GM19463 (cell line): ENCODE measurements around the gene ACOX2.

Experiments
- ATAC-seq: cut with Tn5 transposase; IDR thresholded peaks from one replicate; pipeline ENCODE4 v1.9.1; 2021; ENCODE audit warnings: mild to moderate bottlenecking, moderate library complexity; ENCODE audit not compliant: unreplicated experiment

The ACOX2 gene

GRCh38 chr3:58514405-58514804 is 22.6 kb downstream of the ACOX2 start:
- ATAC-seq = no peak

DNA sequence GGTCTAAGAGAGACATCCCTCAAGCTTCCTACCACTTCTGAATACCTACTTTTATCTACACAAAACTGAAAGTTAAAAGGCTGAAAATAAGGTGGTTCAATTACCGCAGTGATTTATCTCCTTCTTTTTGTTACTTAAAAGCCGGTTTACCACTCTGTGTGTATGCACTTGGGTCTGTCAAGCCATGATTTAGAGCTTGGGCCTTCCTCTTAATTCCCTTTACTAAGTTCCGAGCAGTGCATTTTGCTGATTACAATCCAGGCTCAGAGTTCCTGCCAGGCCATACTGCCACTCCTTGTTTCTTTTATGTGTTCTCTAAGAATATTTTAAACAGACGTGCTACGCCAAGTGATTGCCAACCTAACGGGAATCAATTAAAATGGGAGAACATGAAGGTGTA is 28.6 kb downstream of the ACOX2 start:
- ATAC-seq = no peak

DNA sequence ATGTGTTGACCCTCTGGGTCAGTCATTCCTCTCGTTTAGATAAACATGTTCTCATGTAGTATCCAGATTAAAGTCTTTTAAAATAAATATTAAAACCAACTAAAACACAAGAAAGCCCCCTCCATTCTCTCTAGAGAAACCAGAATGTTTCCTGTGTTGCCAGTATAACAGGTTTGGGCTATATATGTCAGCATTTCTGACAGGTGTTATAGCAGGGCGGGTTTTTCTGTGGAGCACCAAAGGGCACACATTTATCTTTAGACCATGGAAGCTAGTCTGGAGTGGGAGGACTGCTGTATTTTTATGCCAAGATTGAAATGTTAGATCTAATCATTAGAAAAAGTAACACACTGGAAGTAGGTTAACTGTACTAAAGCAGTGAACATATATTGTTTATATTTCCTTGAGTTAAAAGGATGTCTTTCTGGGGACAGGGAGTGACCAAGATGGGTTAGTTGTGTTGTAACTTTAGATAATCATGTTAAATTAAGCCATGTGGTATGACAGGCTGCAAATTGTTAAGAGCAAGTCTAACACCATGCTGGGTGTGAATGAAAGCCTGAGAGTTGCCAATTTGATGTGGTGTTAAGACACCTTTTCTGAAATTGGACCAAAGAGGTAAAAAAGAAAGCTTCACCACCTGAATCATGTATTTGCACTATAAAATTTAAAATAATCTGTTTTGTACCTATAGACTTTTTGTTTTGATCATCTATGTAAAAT is 29.5 kb downstream of the ACOX2 start:
- no peak for ATAC-seq

GRCh38 chr3:58502872-58503271 is 34.1 kb downstream of the ACOX2 start:
- ATAC-seq = no peak

DNA sequence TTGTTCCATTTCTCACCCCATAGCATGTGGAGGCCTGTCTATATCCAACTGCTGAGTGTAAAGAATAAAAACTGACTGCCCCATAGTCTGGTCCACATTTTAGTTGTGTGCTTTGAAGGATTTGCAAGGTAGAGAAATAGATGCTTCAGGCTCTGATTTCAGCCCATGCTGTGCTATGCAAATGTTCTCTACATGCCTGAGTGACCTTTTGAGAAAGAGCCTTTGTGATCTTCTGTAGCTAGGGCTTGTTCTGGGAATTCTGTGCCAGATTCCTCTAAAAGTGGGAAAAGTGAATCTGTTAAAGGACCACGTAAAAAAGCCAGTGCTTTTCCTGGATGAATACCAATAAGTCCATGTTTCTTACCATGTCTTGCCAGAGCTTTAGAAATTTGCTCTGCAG is 39.9 kb downstream of the ACOX2 start:
- ATAC-seq = no peak

DNA sequence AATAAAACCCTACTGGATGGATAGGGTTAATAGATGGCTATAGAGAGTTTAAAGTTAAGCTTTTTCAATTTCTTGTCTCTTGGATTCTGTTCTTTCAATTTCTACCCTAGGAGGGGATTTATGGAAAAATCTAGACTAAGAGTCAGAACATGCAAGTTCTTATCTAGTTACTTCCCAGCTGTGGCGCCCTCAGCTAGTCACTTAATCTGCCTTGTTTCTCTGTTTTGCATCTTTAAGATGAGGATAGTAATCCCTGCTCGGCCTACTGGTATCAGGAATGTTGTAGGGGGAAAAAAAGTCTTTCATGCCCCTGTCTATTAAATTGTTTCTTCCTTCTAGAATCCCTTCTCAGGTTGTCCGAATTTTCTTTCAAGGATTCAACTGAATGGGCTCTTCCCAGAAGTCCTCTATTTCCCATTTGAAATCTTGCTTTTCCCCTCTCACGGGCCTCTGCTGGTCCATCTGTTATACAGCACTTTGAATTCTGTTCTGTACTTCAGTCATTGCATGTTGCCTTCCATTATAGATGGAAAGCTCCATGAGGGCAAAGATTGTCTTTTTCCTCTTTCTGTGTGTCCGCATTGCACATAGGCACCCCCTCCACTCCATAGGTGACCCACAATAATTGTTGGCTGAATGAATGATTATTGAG is 40.7 kb downstream of the ACOX2 start:
- ATAC-seq = no peak

- no peak for ATAC-seq
Observed at GRCh38 chr3:58495101-58495500, 41.9 kb downstream of the ACOX2 start.

GRCh38 chr3:58494107-58494506 is 42.9 kb downstream of the ACOX2 start:
- no peak for ATAC-seq

- no peak for ATAC-seq
Observed at GRCh38 chr3:58492494-58492905, 44.5 kb downstream of the ACOX2 start.

DNA sequence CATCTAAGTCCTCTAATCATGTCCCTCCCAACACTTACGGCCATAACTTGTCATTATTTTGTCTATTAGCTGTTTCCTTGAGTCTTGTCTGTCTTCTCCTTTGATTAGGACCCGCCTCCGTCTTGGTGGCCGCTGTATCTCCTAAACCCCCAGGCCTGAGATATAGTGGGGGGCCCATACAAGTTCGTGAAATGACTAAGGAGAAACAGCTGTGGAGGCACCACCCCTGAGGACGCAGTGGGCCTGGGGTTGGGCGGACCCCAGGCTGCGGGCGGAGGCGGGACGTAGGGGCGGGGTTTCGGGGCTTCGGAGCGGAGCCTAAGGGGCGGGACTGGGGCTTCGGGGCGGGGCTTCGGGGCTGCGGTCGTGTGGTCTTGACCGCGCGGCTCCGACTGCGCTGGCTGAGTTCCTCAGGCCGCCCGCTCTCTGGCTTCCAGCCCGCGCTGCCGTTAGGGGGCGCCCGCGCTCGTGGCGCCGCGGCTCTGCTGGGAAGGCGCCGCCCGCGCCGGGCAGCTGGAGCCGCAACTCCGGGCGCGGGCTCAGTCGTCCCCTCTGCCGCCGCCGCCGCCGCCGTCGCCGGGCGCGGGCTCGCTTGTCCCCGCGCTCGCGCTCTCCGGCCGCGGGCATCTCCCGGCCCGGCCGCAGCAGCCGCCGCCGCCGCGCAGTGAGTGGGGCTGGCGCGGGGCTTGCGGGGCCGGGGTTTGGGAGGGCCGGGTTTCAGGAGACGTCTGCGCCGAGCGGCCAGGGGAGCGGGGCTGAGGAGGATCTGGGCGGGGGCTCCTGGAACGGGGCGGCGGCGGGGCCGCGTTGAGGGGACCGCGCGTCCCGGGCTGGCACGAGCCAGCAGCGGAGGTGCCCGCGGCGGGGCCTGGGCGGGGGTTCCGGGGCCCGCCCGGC is 45.2 kb downstream of the ACOX2 start, which contains the start of gene KCTD6:
Gene KCTD6 (plus strand): TSS at position 591 of the 897 bp plus-strand sequence. CDS start 6,660 bp downstream, outside the sequence.
- ATAC-seq = peak; percentile 89

DNA sequence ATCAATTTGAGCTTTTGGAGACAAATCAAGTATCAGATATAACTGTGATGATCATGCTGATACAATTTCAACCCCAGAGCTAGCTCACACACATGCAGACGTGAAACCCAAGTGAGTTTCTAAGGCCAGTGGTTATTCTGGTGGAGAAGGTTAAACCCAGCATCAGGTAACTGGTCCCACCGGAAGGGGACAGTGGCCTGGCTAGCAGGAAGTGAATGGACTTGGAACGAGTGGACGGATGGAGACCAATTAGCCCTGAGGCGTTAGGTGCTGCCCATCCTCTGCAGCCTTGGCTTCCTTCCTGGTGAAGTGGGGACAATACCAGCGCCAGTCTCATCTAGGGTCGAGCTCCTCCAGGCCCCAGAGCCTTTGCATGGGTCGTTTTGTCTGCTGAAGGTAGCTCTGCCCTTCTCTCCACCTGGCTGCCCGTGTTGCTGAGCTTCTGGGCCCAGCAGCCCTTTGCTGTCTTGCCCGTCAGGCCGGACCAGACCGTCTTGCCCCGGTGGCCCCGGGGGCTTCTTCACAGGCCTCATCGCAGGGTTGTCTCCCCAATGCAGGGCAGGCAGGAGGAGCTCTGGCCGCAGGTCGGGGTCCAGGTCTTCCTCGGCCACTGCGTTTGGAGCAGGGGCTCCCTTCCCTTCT is 46.0 kb downstream of the ACOX2 start:
- ATAC-seq = no peak

DNA sequence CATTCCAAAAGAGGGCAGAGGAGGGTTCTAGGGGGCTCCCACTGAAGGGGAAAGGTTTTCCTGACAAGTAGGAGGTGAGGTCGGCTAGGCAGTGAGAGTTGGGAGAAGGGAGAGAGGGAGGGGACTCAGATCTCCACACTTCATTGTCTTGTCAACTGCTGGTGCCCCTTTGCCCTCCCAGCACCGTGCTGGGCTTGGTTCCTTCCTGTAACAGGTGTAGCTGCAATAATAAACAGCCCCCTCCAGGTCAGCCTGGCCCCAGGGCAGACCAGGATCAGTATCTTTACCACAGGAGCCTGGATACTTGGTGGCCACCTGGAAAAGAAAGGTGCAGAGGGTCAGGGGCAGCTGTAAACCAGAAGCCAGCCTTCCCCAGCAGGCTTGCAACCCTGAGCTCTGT is 48.0 kb downstream of the ACOX2 start:
- no peak for ATAC-seq

DNA sequence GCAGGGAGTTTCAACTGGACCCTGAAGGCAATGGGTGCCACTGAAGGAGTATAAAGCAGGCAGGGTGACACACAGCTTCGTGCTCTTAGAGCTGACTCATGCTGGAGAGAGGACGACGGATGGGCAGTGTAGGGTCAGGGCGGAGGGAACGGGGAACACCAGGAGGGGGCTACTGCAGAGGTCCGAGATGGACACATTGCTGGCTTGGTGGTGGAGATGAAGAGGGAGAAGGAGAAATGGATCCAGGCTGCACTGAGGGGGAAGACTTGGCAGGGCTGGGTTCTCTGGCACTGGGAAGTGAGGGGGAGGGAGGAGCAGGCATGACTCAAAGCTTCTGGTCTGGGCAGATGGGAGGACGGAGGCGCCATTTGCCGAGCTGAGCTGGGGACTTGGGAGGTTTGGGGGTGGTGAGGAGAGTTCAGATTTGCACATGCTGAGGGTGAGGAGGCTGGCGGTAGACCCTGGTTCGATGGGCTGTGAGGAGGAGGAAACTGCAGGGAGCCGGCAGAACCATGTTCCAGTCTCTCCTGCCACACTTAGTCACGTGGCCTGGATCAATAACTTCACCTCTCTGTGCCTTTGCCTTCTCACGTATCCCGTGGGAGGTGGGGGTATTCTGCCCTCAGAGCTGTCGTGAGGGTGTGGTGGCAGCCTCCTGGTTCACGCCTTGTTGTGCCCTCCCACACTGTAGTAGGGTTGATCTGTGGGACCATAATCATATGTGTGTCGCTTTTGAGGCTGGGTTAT is 49.7 kb downstream of the ACOX2 start:
- ATAC-seq = no peak

DNA sequence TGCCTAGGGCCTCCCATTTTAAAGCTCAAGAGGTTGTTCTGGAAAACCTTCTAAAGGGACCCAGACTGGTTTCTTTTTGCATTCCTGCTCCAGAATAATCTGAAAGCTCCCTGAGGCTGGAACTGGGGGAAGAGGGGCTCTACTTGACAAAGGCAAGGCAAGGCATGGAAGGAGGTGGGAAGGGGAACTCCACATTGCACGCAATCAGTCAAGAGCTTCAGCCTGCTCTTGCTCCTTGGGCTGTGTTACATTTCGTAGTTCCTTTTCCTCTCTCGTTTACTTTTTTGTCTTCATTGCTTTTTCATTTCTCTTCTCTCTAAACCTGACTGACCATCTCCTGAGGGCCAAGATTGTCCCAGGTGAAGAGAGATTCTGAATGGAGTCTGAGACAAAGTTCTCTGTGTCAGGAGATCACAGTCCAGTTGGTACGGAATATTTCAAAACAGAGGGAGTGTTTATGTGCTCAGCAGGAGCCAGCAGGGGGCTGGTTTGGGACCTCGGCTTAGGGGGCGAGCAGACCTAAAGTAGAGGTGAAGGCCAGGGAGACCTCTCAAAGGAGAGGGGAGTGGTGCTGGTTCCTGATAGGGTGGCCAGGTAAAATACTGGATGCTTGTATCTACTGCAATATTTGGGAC is 51.1 kb downstream of the ACOX2 start:
- no peak for ATAC-seq

DNA sequence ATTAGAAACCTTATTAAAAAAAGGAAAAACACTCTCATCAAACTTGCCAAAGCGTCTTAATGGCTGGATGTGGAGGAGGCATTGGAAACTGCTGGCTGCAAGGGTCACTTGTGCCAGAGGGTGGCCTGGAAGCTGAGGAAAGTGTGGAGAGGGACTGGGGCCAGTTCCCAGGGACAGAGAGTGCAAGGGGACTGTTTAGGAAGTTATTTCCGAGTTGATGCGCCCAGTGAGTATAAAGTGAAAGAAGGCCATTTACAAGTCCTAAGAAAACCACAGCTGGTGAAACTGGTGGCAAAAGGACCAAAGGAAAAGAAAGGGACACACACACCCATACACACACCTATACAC is 52.3 kb downstream of the ACOX2 start:
- ATAC-seq = no peak

GRCh38 chr3:58484045-58484721 is 52.8 kb downstream of the ACOX2 start:
- no peak for ATAC-seq

- ATAC-seq = no peak
Observed at GRCh38 chr3:58482917-58483636, 53.9 kb downstream of the ACOX2 start.

- ATAC-seq = no peak
Observed at GRCh38 chr3:58480309-58480708, 56.7 kb downstream of the ACOX2 start.

DNA sequence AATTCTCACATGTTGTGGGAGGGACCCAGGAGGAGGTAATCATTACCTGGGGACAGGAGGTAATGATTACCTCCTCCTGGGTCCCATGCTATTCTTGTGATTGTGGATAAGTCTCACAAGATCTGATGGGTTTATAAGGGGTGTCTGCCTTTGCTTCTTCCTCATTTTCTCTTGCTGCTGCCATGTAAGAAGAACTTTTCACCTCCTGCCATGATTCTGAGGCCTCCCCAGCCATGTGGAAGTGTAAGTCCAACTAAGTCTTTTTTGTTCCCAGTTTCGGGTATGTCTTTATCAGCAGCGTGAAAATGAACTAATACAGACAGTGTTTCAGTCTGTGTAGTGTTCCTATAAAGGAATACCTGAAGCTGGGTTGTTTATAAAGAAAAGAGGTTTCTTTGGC is 58.2 kb downstream of the ACOX2 start:
- no peak for ATAC-seq
